Neural cell (in vitro differentiated cells): ENCODE data around the gene KSR2.

Experiments
- EP300 ChIP-seq: fragments of 450-650 bp; conservative IDR thresholded peaks from 2 replicates; pipeline ENCODE4 v1.6.1; 2014; ENCODE audit warnings: antibody characterized with exemption, mild to moderate bottlenecking, moderate library complexity; ENCODE audit not compliant: poor library complexity, severe bottlenecking
- MXI1 ChIP-seq: fragments of 450-650 bp; conservative IDR thresholded peaks from 2 replicates; pipeline ENCODE4 v1.6.1; 2014; ENCODE audit warnings: antibody characterized with exemption, mild to moderate bottlenecking; ENCODE audit not compliant: poor library complexity, severe bottlenecking

GRCh38 chr12:117869551-117869950 is 99.2 kb downstream of the KSR2 start:
- TF ChIP-seq MXI1, result no peak
- TF ChIP-seq EP300, result no peak
